HEK293T (cell line): ENCODE data around the gene PLCD3.

ENCODE experiments used
- CTCF ChIA-PET: fragments of 350-600 bp; formaldehyde crosslinking; extraction: SDS; loops from one replicate; lab custom pipeline; 2021; ENCODE audit warnings: antibody characterized with exemption, inconsistent platforms; lab: Yijun Ruan, JAX
- POLR2A ChIA-PET: fragments of 350-600 bp; formaldehyde crosslinking; extraction: SDS; loops from one replicate; lab custom pipeline; 2020; ENCODE audit warnings: antibody characterized with exemption, inconsistent platforms; lab: Yijun Ruan, JAX
- DNase-seq: peaks from one replicate; pipeline ENCODE4 v3.0.0; 2012; ENCODE audit warnings: mixed read lengths; ENCODE audit errors: extremely low spot score
- ARNT ChIP-seq: fragments of 450-650 bp; IDR thresholded peaks from 2 replicates; pipeline ENCODE4 v1.6.1; 2017; ENCODE audit warnings: mild to moderate bottlenecking
- BHLHE40 ChIP-seq: fragments of 450-650 bp; IDR thresholded peaks from 2 replicates; pipeline ENCODE4 v1.6.1; 2016; ENCODE audit warnings: mild to moderate bottlenecking, moderate library complexity, borderline replicate concordance
- CTBP1 ChIP-seq: fragments of 450-650 bp; IDR thresholded peaks from 2 replicates; pipeline ENCODE4 v1.6.1; 2016; ENCODE audit warnings: borderline replicate concordance
- ELF4 ChIP-seq: fragments of 450-650 bp; IDR thresholded peaks from 2 replicates; pipeline ENCODE4 v1.6.1; 2017; ENCODE audit warnings: antibody characterized with exemption
- FOXA1 ChIP-seq: fragments of 450-650 bp; IDR thresholded peaks from 2 replicates; pipeline ENCODE4 v1.6.1; 2016; ENCODE audit warnings: mild to moderate bottlenecking
- FOXK2 ChIP-seq: fragments of 450-650 bp; IDR thresholded peaks from 2 replicates; pipeline ENCODE4 v1.6.1; 2016; ENCODE audit warnings: mild to moderate bottlenecking
- FOXM1 ChIP-seq: fragments of 450-650 bp; IDR thresholded peaks from 2 replicates; pipeline ENCODE4 v1.6.1; 2017; ENCODE audit warnings: mild to moderate bottlenecking, borderline replicate concordance
- HDGF ChIP-seq: fragments of 450-650 bp; IDR thresholded peaks from 2 replicates; pipeline ENCODE4 v1.6.1; 2017; ENCODE audit warnings: antibody characterized with exemption, borderline replicate concordance
- L3MBTL2 ChIP-seq: fragments of 450-650 bp; conservative IDR thresholded peaks from 2 replicates; pipeline ENCODE4 v1.6.1; 2016; ENCODE audit warnings: mild to moderate bottlenecking
- LEF1 ChIP-seq: fragments of 450-650 bp; IDR thresholded peaks from 2 replicates; pipeline ENCODE4 v1.6.1; 2017; ENCODE audit warnings: mild to moderate bottlenecking, borderline replicate concordance
- NFRKB ChIP-seq: fragments of 450-650 bp; IDR thresholded peaks from 2 replicates; pipeline ENCODE4 v1.6.1; 2016; ENCODE audit warnings: mild to moderate bottlenecking, moderate library complexity
- PKNOX1 ChIP-seq: fragments of 450-650 bp; IDR thresholded peaks from 2 replicates; pipeline ENCODE4 v1.6.1; 2016
- SP1 ChIP-seq: fragments of 450-650 bp; IDR thresholded peaks from 2 replicates; pipeline ENCODE4 v1.6.1; 2017
- SUZ12 ChIP-seq: fragments of 450-650 bp; IDR thresholded peaks from 2 replicates; pipeline ENCODE4 v1.6.1; 2016; ENCODE audit warnings: mild to moderate bottlenecking
- TARDBP ChIP-seq: fragments of 450-650 bp; IDR thresholded peaks from 2 replicates; pipeline ENCODE4 v1.6.1; 2016
- ZNF384 ChIP-seq: fragments of 450-650 bp; IDR thresholded peaks from 2 replicates; pipeline ENCODE4 v1.6.1; 2016

PLCD3 gene

DNA sequence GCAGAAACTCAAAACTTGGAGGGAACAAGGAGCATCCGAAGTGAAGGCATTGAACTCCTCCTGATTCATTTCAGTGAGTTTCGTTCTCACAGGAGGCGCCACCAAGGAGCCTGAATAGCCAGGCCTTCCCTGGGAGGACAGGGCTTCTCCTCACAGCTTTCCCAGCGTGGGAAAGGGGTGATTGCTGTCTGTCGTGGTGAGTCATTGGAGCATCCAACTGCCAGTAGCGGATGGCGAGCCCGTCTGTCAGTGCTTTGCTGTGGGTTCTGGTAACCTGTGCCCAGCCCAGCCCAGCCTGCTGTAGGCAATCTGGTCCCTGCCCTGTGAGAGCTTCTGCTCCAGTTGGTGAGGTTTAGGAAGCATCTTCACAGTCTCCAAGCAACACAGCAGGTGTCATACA is 28.3 kb downstream of the PLCD3 start:
- CTCF ChIA-PET = interaction anchor here (1.5 kb wide), 1 partner anchor 9 kb away, joined by 5 read pairs; no protein-coding TSS in a partner anchor
- no peak for DNase-seq
- TF ChIP-seq FOXM1 (no peak), BHLHE40 (no peak), L3MBTL2 (no peak), SP1 (no peak), NFRKB (no peak), ELF4 (no peak), ZNF384 (no peak), FOXA1 (no peak), HDGF (no peak), FOXK2 (no peak), CTBP1 (no peak), PKNOX1 (no peak), SUZ12 (no peak), LEF1 (no peak), TARDBP (no peak)
- POLR2A ChIA-PET = interaction anchor here (0.8 kb wide), 1 partner anchor 25 kb away, joined by 3 read pairs; no protein-coding TSS in a partner anchor

- TF ChIP-seq PKNOX1 (no peak), ARNT (no peak), FOXK2 (no peak), SUZ12 (no peak), SP1 (no peak), FOXA1 (no peak), TARDBP (no peak), LEF1 (no peak), ZNF384 (no peak), CTBP1 (no peak), BHLHE40 (no peak)
- ChIA-PET POLR2A (interaction anchor here (0.8 to 1.4 kb wide), 2 partner anchors 26 to 45 kb away, joined by 3 read pairs; partner anchors contain the start of gene HEXIM1), CTCF (interaction anchor here (1.1 kb wide), 1 partner anchor 21 kb away, joined by 3 read pairs; no protein-coding TSS in a partner anchor)
- DNase-seq = no peak
Measured at GRCh38 chr17:45103269-45103795, 29.0 kb downstream of the PLCD3 start.

GRCh38 chr17:45102856-45103255 is 29.5 kb downstream of the PLCD3 start:
- DNase-seq = no peak
- CTCF ChIA-PET = interaction anchor here (1.1 kb wide), 1 partner anchor 20 kb away, joined by 3 read pairs; no protein-coding TSS in a partner anchor
- TF ChIP-seq ZNF384 = no peak
- TF ChIP-seq FOXK2 = no peak
- TF ChIP-seq PKNOX1 = no peak
- TF ChIP-seq SP1 = no peak
- TF ChIP-seq FOXA1 = no peak
- TF ChIP-seq CTBP1 = no peak
- TF ChIP-seq TARDBP = no peak
- TF ChIP-seq HDGF = no peak
- no peak for TF ChIP-seq FOXM1
- no peak for TF ChIP-seq L3MBTL2
- TF ChIP-seq LEF1 = no peak
- no peak for TF ChIP-seq BHLHE40
- no peak for TF ChIP-seq NFRKB
- POLR2A ChIA-PET = interaction anchor here (1.4 kb wide), 1 partner anchor 46 kb away, joined by 3 read pairs; the partner anchor contains the start of gene HEXIM1

DNA sequence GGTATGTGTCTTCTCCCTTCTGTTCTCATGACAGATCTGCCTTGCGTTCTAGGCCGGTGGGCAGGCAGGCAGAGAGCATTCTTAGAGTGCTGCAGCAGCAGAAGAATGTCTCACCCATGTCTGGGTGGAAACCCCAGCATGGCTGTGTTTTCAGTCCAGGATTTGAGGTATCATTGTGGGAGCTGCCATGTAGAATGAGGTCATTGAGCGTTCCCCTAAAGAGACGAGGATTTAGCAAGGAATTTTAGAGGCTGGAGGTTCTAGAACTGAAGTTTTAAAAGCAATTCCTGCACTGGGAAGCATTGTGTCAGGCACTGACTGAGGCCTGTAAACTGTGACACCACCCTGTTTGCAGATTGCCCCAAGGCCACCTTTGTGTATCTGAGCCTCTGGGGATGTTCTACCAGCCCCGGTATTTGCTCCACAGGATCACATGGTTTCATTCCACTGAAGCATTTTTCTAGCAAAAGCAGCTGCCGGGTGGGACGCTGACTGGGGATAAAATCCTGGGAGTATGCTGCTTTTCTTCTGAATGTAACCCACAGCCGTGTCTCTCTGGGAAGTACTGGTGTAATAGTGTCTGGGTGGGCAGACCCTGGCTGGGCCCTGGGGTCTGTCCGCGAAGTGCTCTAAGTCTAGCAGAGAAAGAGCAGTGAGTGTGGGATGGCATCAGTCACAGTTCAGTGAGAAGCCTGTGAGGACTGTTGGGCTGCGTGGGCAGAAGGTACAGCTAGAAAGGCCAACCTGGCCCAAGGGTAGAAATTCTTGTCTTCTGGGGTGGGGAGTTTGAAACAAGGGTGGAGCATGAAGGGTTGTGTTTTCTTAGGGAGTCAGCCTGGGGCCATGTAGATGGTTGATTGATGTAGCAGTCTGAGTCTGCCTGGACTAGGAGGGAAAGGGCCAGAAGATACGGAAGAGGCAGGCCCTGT is 30.2 kb downstream of the PLCD3 start:
- ChIA-PET POLR2A (interaction anchor here (1.4 kb wide), 1 partner anchor 47 kb away, joined by 3 read pairs; the partner anchor contains the start of gene HEXIM1), CTCF (interaction anchor here (1.1 kb wide), 1 partner anchor 20 kb away, joined by 3 read pairs; no protein-coding TSS in a partner anchor)
- no peak for DNase-seq
- TF ChIP-seq SP1 = no peak
- TF ChIP-seq ELF4 = no peak
- no peak for TF ChIP-seq TARDBP
- no peak for TF ChIP-seq CTBP1
- TF ChIP-seq BHLHE40 = no peak
- TF ChIP-seq HDGF = no peak
- TF ChIP-seq PKNOX1 = no peak
- TF ChIP-seq FOXA1 = no peak
- TF ChIP-seq ZNF384 = no peak
- no peak for TF ChIP-seq SUZ12
- TF ChIP-seq ARNT = no peak
- TF ChIP-seq NFRKB = no peak
- TF ChIP-seq FOXK2 = no peak
- TF ChIP-seq L3MBTL2 = no peak
- no peak for TF ChIP-seq LEF1
- TF ChIP-seq FOXM1 = no peak

- TF ChIP-seq ARNT (no peak), L3MBTL2 (no peak), BHLHE40 (no peak), LEF1 (no peak)
- POLR2A ChIA-PET = no interaction called here
- CTCF ChIA-PET = no interaction called here
- no peak for DNase-seq
Measured at GRCh38 chr17:45101546-45101882, 30.8 kb downstream of the PLCD3 start.
